NCI-H748 (cell line): ENCODE data around the gene HAUS7.

Source experiments
- DNase-seq: peaks from one replicate; lab custom pipeline; 2025; ENCODE audit not compliant: unreplicated experiment; lab: John Stamatoyannopoulos, UW

The HAUS7 gene

GRCh38 chrX:153457136-153457825 lies 13.1 kb downstream of the HAUS7 start:
- DNase-seq, result no peak

DNA sequence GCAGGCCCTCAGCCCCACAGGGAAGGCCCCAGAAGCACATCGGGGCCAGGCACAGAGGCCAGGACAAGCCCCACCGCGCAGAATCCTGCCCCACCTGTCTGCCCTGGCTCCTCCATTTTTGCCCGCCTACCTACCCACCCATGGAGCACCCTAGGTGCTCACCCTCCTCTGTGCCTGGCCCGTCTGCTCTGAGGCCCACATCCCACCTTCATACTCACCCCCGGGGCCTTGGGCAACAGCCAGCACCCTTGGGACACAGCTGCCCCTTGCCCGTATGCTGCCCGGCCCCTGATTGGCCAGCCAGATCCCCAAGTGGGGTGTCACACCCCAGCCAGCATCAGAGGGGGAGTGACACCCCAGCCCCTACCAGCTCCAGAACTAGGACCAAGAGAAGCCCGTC lies 13.7 kb downstream of the HAUS7 start:
- no peak for DNase-seq

GRCh38 chrX:153456161-153456560 lies 14.2 kb downstream of the HAUS7 start:
- no peak for DNase-seq

DNA sequence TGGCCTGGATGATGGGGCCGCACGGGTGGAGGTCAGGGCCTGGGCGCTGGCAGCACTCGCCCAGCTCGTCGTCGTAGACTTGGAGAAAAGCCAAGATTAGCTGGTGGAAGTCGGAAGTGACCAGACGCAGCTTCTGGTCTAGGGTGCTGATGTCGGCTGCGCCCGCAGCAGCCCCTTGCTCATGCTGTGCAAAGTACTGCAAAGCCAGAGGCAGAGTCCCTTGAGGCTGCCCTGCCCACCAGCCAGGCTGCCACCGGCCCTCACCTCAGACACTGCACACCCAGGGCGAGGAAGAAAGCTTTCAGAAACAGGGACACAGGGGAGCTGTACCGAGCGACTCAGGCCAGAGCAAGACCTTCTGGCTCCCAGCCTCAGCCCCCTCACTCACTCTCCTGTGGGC lies 14.8 kb downstream of the HAUS7 start:
- no peak for DNase-seq

DNA sequence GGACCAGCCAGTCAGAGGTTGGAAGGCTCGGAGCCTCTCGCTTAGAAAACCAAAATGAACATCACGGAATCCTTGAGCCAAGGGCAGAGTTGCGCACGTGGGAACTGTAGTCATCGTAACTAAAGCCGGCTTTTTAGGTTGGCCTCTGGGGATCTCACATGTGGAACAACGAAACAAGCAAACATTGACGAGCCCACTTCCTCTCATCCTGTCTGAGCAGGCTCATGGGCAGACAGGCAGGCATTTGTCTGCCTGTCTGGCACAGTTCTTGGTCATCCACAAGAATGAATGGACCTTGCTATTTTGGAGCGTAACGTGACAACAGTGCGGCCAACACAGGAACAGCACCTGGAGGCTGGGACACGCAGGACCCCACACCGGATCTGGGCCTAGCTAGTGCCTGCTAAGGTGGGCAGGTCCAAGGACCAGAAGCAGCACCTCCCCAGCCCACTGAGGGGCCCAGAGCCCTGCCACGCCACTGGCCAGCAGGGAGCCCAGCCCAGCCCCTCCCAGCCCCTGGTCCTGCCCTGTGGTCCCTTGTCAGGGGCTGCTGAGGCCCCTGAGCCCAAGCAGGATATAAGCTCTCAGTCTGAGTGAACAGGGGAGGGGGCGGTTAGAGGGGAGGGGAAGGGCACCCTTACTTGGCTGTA lies 15.3 kb downstream of the HAUS7 start:
- DNase-seq, result no peak

- no peak for DNase-seq
These were observed 19.5 kb downstream of the HAUS7 start for GRCh38 chrX:153450949-153451277.

DNA sequence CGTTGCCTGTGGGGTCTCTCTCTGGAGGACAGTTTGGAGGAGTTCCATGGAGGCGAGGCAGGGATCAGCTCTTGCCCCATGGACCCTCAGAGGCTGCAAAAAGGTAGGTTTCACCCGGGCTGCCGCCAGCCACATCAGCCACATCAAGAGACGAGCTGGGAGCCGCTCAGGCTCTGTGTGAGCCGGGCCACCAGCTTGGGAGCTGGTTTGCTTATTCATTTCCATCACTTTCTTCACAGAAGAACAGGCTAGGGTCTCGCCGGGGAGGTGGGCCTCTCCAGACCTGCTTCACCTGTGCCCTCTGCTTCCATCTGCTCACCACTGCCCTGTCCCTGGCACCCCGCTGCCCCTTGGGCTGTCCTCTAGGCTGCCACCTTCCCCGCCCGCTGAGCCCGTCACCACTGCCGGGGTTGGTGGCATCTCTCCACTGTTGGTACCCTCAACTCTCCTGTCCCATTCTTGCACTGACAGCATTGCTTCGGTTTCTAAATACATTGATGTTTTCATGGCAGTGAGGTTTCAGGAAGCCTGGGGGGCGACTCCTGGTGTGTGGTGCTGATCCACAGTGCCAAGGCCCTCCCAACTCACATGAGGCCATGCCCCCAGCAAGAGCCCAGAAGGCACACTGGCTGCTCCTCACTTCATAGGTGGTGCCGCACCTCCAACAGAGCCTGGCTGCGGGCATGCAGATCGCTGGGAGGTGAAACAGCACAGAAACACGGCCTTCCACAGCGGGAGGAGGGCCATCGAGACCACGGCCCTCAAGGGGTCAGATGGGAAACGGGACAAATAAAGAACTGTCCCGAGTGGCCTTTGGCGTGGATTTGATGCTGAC lies 20.0 kb downstream of the HAUS7 start:
- DNase-seq, result no peak

- no peak for DNase-seq
These were observed 20.8 kb downstream of the HAUS7 start for GRCh38 chrX:153449368-153450113.

DNA sequence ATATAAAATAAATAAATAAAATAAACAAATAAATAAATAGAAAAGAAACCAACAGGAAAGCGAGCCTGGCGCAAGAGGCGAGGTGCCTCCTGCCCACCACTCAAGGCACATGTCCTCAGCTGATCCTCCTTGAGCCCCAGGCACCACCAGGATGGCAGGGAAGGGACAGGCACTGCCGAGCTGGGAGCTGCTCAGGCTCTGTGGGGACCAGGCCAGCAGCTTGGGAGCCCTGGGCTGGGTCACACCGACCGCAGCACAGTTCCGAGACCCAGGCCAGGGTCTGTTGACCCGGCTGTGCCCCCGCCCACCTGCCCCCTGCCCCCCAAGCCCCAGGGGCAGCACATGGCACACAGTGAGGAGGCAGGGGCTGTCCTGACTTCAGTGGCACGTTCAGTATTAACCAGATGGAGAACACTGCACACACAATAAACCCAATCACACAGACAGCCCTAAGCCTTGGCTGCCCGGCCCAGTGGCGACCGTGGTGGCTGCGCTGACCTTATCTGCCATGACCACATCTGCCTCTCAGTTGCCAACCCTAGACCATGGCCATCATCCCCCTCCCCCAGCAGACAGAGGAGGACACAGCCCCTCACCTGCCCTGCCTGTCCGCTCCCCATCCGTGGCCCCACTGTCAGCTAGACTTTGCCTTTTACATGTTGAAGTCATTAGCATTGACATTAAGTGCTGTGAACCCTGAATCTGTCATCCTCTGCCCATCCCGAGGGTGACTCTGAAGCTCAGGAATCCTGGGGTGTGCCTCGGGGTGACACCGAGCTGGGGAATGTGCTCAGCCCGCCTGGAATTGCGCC lies 21.6 kb downstream of the HAUS7 start:
- no peak for DNase-seq

- DNase-seq, result no peak
These were observed 22.8 kb downstream of the HAUS7 start for GRCh38 chrX:153447581-153447960.

DNA sequence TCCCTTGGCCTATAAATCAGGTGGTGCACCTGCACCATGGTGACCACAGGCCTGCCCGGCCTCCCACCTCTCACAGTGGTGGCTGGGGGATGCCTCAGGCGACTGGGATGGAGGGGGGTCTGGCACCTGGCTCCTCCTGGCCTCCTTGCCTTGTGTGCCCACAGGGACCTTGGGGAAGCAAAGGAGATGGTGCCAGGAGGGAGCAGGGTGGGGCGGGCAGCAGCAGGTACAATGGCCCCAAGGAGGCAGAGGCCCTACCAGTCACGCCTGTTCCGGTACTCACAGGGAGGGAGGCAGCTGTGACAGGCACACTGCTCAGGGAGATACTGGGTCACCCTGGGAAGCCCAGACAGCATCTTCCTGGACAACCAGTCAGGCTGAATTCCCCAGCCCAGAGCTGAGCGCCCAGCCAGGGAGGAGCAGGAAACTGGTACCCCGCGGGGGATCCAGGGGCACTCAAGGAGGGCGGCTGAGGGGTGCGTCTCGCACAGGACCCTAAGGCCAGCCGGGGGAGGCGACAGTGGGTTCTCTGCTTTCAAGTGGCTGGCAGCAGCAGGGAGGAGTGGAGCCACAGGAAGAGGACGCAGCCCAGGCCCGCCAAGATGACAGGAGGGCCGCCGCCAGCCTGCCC lies 23.3 kb downstream of the HAUS7 start:
- DNase-seq, result no peak

GRCh38 chrX:153446636-153446936 lies 23.8 kb downstream of the HAUS7 start:
- DNase-seq, result no peak

- DNase-seq, result no peak
These were observed 24.3 kb downstream of the HAUS7 start, which contains the start of gene TREX2 for GRCh38 chrX:153445856-153446635. TREX2 (minus strand) TSS chrX:153446056; CDS start chrX:153445430, 626 bp downstream.

DNA sequence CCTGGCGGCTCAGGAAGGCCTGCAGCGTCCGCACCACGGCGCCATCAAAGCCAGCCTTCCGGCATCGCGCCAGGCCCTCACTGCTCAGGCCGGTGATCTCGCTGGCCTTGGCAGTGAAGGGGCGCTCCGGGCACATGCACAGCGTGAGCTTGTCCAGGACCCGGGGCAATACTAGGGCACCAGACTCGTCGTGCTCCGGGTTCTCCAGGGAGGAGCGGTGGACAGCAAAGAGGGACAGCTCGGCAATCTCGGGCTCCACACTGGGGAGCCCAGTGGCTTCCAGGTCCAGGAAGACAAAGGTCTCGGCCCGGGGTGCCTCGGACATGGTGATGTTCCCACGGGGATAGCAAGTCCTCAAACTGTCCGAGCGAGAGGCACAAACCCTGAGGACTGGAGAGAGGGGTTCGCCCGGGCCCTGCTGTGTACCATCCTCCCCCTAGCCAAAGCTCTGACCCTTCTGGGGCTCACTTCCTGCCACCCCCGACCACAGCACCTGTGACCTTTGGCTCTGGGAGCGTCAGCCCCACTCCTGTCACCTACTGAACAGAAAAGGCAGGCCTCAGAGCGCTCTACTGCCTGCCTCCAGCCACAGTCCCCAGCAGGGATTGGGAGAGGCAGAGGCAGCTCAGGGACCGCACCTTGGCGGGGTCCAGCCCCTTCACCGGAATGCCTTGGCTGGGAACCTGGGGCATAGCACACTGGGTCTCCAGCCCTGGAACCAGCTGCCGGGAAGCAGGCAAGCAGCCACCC lies 25.1 kb downstream of the HAUS7 start:
- DNase-seq, result no peak

- no peak for DNase-seq
These were observed 25.9 kb downstream of the HAUS7 start for GRCh38 chrX:153444333-153445011.

- DNase-seq, result no peak
These were observed 26.7 kb downstream of the HAUS7 start for GRCh38 chrX:153443476-153444332.

- no peak for DNase-seq
These were observed 27.9 kb downstream of the HAUS7 start for GRCh38 chrX:153442463-153442862.
